Epithelial cell of proximal tubule (primary cell): ENCODE results near the gene FGFR3. TPM values are rescaled to one million over a fixed set of nuclear protein-coding genes. Genes with fewer than 3 reads are reported as not detected.

Experiments
- DNase-seq: peaks from one replicate; pipeline ENCODE4 v3.0.0-alpha.2; 2011; ENCODE audit warnings: low read depth
- H3K4me3 ChIP-seq: 2 replicates; pipeline ENCODE4 v1.5.1; 2011; ENCODE audit warnings: low read depth, mild to moderate bottlenecking, low read length
- CTCF ChIP-seq: conservative IDR thresholded peaks from 2 replicates; pipeline ENCODE4 v1.5.1; 2012; ENCODE audit warnings: low read depth, mild to moderate bottlenecking, low read length
- total RNA-seq: library from RNA; depleted of rRNA; stranded (reverse); fragments of >200 nt; gene quantifications from 2 replicates; pipeline ENCODE4 v1.2.3, GENCODE V29; 2015

The FGFR3 gene
- total RNA-seq, 1 donor from 2014 or later = 8.1 TPM

- H3K4me3 ChIP-seq = no peak overlapping the region
- DNase-seq = no peak
- TF ChIP-seq CTCF = no peak
These were observed 10.7 kb downstream of the FGFR3 start for GRCh38 chr4:1803523-1804423.

GRCh38 chr4:1804638-1805492 is 11.8 kb downstream of the FGFR3 start:
- no peak overlapping the region for H3K4me3 ChIP-seq
- DNase-seq = no peak
- no peak for TF ChIP-seq CTCF

- DNase-seq = no peak
- TF ChIP-seq CTCF = no peak
- H3K4me3 ChIP-seq = no peak overlapping the region
These were observed 12.6 kb downstream of the FGFR3 start for GRCh38 chr4:1805493-1806222.

GRCh38 chr4:1806223-1806564 is 13.1 kb downstream of the FGFR3 start:
- H3K4me3 ChIP-seq = no peak overlapping the region
- no peak for TF ChIP-seq CTCF

GRCh38 chr4:1806596-1807331 is 13.7 kb downstream of the FGFR3 start:
- TF ChIP-seq CTCF = no peak
- H3K4me3 ChIP-seq = no peak overlapping the region
- DNase-seq = no peak

More at GRCh38 chr4:1806223-1806564, 13.1 kb downstream of the FGFR3 start:
- no peak for DNase-seq

- H3K4me3 ChIP-seq = no peak overlapping the region
- no peak for TF ChIP-seq CTCF
- DNase-seq = no peak
These were observed 14.3 kb downstream of the FGFR3 start for GRCh38 chr4:1807332-1807777.
